T-helper 1 cell (primary cell): ENCODE measurements around the gene AOC2.
"Not testable (repeated sequence)": the region's sequence is repeated elsewhere in the genome, so short reads cannot be mapped to it uniquely, and the experiment has no call there.

ENCODE experiments used
- DNase-seq, 5 donors: peaks; one replicate each; pipeline ENCODE4 v3.0.0-alpha.2; 2012 to 2020

Gene AOC2

GRCh38 chr17:42883802-42884558, 39.6 kb downstream of the AOC2 start:
- no peak for DNase-seq

- not testable (repeated sequence) for DNase-seq
Observed at GRCh38 chr17:42885806-42886205, 41.4 kb downstream of the AOC2 start.

- no peak for DNase-seq
Observed at GRCh38 chr17:42886283-42887176, 42.1 kb downstream of the AOC2 start.

GRCh38 chr17:42889809-42890208, 45.4 kb downstream of the AOC2 start:
- no peak for DNase-seq

- no peak for DNase-seq
Observed at GRCh38 chr17:42891539-42892152, 47.3 kb downstream of the AOC2 start.

- DNase-seq = no peak
Observed at GRCh38 chr17:42893359-42893758, 49.0 kb downstream of the AOC2 start.

- DNase-seq = no peak
Observed at GRCh38 chr17:42894283-42895184, 50.2 kb downstream of the AOC2 start.

GRCh38 chr17:42895185-42895555, 50.8 kb downstream of the AOC2 start:
- no peak for DNase-seq

- DNase-seq = no peak
Observed at GRCh38 chr17:42898147-42898811, 53.9 kb downstream of the AOC2 start.

GRCh38 chr17:42899981-42900380, 55.6 kb downstream of the AOC2 start:
- not testable (repeated sequence) for DNase-seq
